ENCODE data around the gene AURKAIP1.

AURKAIP1 gene

DNA sequence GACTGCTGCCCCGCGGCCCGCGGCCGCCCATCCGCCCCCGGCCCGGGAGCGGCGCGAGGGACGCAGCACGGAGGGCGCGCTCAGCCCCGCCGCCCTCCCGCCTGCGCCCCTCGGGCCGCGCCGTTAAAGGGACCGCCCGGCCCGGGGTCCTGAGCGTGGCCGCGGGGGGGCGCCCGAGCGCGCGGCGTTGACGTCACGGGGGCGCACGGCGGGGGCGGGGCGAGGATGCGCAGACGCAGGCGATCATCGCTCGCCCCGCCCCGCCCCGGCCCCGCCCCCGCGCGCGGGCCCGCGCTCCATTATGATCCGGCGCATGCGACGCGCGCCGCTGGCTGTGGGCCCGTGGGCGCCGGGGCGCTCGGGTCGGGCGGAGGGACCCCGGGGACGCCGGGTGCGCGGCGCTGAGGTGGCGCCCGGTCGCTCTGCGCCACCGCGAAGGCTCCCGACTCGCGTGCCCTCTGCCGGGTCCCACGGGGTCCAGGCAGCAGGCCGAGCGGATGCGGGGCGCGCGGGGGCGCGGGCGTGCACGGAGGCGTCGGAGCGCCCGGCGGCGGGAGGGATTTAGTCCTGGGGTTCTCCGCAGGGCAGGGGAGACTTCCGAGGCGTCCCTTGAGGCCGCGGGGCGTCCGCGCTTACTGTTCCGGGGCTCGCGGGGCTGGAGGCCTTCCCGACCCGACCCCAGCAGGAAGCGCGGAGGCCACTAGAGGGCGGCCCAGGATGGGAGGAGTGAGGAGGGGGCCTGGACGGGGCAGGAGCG, 25.6 kb downstream of the AURKAIP1 start, which contains the start of gene DVL1:
DVL1 (minus strand) TSS at position 163 of the 757 bp plus-strand sequence. CDS start 353 bp downstream, outside the sequence.
- in situ Hi-C loops (cut with HindIII; ENCODE audit: low sequenced_read_pairs), result no loop called here

DNA sequence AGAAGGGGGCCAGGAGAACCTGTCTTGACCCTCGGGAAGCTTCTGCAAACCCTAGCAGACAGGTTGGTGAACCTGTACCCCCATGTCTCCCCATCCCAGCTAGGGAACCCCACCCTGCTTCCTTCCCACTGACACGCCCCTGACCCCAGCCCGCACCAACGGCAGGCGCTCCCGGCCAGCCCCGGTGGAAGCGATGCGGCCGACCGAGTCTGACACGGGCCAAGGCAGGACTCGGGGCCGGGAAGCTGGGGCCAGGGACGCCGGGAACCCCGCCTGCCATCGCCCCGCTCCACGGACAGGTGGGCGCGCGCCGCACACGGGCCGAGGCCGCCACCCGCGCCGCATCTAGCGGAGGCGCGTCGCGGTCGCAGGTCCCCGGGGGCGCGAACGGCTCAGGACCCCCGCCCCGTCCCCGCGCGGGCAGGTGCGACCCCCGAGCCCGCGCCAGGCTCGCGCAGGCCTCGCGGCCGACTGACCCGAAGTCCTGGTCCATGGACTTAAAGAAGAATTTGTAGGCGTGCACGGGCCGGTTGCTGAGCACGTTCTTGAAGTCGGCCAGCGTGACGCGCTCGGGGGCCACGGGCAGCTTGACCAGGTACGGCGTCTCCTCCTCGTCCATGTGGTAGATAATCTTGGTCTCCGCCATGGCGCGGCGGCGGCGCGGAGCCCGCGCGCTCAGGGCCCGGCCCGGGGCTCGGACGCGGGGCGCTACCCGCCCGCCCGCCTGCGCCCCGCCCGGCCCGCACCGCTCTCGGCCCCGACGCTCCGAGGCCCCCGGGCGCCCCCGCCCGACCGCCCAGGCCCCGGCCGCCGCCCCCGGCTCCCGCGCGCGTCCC, 26.4 kb downstream of the AURKAIP1 start:
- in situ Hi-C loops (cut with HindIII; ENCODE audit: low sequenced_read_pairs), result no loop called here

DNA sequence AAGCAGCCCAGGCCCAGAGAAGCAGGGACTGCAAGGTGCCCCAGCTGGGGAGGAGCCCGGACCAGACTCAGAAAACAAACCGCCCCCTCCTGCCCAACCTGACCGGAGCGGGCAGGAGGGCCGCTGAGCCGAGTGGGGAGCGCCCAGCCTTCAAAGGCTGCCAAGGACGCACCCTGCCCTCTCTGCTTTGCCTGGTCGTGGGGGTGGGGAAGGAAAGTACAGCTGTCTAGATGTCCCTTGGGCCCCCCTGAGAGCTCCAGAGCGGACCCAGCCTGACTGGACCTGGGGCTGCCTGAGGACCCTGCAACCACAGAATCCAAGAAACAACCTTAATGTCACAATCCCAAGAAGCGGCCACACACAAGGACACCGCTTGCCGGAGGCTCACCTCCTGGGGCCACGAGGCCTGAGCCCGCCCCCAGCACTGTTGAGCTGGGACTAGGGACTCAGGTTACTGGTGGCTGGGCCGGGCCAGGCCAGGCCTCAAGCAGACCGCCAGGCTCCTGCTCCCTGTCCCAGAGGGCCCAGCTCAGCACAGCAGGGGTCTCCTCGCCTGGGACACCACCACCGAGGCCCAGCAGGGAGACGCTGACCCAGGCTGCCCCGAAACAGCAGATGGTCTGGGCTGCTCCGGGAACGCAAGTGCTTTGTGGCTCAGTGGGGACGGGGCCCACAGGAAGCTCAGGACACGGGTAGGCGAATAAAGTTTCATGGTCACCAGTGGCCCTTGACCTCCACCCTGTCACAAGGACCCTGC, 27.2 kb downstream of the AURKAIP1 start:
- in situ Hi-C loops (cut with HindIII; ENCODE audit: low sequenced_read_pairs), result no loop called here

DNA sequence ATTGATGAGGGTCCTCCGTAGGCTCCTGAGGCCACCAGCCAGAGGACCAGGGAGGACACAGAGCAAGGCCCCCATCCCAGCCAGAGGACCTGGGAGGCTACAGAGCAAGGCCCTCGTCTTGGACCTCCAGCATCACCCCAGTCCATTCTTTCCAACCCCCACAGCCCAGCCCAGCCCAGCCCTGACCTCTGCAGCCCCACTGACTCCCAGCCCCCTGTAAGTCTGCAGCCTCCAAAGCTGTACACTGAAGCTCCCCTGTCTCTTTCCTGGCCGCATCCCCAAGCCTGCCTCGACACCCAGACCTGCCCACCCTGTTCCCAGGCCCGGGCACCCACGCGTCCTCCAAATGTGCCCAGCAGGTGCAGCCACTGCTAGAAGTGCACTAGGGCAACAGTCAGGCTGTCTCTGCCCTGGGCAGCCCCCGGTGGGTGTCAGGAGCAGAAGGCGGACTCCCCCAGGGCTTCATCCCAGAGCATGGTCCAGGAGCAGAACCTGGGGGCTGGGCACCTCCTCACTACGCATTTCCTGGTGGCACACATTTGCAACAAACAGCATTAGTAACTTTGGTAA, 27.9 kb downstream of the AURKAIP1 start:
- in situ Hi-C loops (cut with HindIII; ENCODE audit: low sequenced_read_pairs), result no loop called here

DNA sequence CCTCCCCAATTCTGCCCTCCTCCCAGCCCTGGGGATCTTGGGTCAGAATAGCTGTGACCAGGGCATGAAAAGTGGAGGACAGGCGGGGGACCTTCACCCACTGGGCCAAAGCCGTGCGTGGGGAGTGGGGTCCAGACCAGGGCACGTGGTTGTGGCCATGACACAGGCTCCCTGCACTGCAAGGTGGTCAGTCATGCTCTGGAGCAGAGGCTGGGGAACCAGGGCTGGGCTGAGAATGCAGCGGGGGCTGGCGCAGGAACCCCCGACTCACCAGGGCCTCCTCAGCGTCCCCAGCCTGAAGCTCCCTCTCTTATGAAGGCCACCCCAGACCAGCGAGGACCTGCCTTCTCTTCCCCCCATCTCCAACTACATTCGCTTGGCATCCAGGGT, 28.5 kb downstream of the AURKAIP1 start:
- in situ Hi-C loops (cut with HindIII; ENCODE audit: low sequenced_read_pairs), result no loop called here

DNA sequence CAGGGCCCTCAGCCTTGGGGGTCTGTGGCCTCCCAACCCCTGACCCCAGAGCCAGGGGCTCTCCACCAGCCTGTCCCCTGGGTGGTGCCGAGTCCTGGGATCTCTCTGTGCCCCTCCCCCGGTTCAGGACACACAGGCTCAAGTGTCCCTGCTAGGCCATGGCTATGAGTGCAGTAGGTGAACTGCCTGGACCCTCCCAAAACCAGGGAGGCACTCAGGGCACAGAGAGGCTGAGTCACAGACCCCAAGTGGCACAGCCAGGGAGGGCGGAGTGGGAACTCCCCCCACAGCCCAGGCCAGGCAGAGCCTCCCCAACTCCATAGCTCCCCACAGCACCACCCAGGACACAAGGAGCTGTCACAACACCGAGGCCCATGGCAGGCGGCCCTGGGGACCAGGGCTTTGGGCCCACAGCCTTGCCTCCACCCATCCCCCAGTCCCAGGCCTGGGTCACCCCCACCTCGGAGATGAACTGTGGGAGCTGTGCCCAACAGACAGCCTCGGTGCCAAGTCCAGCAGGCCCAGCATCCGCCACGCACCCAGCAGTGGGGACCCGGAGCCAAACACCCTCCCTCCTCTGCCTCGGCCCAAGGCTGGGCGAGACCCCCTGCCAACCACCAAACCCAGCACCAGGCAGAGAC, 29.0 kb downstream of the AURKAIP1 start:
- in situ Hi-C loops (cut with HindIII; ENCODE audit: low sequenced_read_pairs), result no loop called here

DNA sequence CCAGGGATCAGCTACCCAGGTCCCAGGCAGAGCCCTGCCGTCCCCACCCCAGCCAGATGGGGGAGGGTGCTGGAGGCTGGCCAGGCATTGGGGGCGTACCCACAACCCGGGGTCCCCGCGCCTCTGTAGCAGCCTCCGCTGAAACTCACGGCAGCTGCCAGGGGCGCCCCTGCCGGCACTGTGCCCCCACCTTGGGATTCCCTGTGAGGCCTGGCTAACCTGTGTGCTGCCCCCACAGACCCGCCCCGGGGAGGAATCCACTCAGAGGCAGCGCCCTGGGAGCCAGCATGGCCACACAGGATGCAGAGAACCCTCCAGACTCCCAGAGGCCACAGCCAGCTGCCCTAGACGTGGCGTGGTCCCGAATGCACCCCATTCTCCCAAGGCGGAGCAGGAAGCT, 29.6 kb downstream of the AURKAIP1 start:
- in situ Hi-C loops (cut with HindIII; ENCODE audit: low sequenced_read_pairs), result no loop called here

DNA sequence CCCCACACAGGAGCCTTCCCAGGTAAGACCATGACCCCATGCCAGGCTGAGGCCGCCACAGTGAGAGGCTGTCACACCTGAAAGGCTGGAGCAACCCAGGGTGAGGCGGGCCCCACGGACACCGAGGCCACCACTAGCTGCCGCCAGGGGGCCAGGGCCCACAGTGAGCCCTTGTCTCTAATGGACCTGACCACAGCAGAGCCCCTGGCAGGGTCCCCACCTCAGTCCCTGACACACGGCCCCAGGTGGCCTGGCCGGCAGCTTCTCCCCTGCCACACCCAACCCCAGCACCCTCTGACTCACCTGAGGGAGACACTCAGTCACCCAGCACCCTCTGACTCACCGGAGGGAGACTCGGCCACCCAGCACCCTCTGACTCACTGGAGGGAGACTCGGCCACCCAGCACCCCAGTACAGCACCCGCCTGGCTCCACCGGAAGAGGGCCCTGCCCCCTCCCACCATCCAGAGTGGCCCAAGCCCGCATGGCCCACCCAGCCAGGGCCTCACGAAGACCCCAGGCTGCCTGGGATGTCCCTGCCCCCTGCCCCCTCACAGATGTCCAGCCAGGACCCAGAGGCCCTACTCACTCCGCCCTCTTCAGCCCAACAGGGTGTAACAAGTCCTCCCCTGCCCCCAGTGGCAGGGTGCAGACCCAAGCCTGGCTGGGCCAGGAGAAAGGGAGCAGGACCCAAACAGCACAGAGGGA, 30.2 kb downstream of the AURKAIP1 start:
- in situ Hi-C loops (cut with HindIII; ENCODE audit: low sequenced_read_pairs), result no loop called here

DNA sequence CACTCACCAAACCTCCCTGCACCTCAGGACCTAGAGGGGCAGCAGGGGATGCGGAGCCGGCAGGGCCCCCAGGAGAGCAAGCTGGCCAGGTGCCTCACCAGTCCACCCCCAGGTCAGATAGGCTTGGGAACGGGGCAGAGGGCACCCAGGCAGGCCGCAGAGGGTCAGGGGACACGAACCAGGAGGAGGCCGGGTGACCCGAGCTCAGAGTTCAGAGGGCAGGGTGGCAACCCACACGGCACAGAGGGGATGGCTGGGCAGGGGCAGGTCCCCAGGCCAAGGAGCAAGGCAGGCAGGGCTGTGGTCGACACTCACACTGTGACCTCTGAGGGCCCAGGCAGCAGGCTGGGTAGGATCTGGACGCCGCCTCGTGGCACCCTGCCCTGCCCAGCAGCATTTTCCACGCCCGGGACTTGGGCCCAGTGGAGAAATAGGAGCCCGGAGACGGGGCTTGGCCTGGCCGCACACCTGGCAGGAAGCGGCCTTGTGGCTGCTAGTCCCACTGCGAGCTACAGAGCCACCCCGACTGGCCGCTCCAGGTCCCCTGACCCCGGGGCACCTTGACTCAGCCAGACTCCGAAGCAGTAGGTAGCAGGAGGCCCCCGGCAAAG, 31.1 kb downstream of the AURKAIP1 start:
- in situ Hi-C loops (cut with HindIII; ENCODE audit: low sequenced_read_pairs), result no loop called here

DNA sequence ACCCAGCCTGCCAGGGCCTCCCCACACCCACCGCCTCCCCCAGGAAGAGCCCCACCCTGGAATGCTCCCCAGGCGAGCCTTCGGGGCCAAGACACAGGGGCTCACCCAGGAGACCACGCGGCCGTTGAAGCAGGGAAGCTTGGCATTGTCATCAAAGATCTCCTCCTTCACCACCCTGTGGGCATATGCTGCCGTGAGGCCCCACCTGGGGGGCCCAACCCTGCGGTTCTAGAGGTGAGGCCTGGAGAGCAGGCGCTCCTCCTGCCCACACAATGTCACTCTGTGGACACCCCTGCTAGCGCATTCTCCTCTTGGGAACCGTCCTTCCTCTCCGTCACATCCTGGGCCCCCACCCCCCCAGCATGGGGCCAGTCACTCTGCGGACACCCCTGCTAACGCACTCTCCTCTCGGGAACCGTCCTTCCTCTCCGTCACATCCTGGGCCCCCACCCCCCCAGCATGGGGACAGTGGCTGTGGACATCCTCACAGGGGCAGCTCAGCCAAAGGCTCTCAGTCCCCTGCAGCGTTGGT, 32.4 kb downstream of the AURKAIP1 start:
- in situ Hi-C loops (cut with HindIII; ENCODE audit: low sequenced_read_pairs), result no loop called here

DNA sequence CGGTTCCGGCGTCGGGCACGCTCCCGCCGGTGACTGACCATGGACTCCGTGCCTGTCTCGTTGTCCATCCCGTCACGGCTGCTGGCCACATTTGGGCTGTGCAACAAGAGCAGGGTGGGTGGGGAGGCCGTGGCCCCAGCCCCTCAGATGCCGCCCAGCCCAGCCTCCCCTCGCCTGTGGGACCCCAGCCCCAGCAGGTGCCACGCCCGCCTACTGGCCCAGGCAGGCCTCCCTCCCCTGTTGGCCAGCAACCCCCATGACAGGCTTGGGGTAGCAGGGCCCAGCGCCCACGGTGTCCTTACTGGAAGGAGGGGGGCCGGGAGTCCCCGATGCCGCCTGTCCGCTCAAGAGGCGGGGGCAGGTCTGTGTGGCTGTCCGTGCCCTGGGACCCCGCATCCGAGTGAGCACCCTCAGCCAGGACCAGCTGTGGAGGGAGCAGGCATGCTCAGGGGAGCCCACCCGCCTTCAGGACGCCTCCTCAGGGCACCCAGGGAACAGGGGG, 32.9 kb downstream of the AURKAIP1 start:
- in situ Hi-C loops (cut with HindIII; ENCODE audit: low sequenced_read_pairs), result no loop called here

DNA sequence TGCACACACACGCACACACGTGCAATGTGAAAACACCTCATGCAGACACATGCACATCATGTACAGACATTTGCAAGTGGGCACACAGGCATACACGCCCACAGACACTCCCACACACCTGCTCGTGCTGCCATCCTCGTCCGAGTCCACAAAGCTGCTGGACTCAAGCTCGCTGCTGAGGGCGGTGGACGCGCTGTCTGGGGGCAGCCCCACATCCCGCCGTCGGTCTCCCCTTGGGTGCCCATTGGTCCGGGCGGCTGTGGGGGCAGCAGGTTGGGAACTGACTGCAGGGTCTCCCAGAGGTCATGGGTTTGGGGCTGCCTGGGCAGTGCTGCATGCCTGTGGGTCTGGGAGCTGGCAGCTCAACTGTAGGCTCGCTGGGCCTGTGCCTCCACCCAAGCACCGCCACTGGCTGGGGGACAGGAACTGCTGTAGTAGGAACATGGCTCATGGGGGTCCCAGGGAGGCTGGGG, 33.4 kb downstream of the AURKAIP1 start:
- in situ Hi-C loops (cut with HindIII; ENCODE audit: low sequenced_read_pairs), result no loop called here

DNA sequence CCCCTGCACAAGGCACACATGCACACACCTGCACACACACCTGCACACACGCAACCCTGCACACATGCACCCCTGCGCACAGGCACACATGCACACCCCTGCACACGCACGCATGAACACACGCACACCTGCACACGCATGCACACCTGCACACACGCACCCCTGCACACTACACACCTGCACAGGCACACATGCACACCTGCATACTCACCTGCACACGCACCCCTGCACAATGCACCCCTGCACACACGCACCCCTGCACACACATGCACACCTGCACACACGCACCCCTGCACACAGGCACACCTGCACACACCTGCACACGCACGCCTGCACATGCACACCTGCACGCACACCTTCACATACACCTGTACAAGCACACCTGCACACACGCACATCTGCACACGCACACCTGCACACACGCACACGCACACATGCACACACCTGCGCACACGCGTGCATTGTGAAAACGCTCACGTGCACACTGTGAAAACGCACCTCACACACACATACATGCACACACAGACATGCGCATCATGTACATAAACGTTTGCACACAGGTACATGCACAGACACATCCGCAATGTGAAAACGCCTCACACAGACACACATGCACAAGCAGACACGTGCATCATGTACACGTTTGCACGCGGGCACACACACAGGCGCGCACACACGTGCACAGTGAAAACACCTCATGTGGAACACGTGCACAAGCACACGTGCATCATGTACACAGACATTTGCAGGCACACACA, 34.0 kb downstream of the AURKAIP1 start:
- in situ Hi-C loops (cut with HindIII; ENCODE audit: low sequenced_read_pairs), result no loop called here

DNA sequence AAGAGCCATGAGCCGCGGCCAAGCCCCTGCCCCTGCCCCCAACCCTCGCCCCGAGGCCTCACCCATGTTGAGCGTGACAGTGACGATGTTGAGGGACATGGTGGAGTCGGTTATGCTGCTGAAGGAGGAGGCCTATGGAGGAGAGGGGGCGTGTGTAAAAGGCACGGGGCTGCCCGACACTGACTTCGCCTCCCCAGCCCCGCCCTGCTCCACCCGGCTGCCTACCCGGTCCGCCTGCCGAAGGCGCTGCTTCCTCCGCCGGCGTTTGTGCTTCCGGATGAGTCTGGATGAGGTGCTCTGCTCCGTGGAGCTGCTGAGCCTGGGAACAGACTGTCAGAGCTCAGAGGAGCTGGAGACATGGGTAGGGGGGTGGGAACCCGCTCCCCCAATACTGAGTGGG, 34.8 kb downstream of the AURKAIP1 start:
- in situ Hi-C loops (cut with HindIII; ENCODE audit: low sequenced_read_pairs), result no loop called here

DNA sequence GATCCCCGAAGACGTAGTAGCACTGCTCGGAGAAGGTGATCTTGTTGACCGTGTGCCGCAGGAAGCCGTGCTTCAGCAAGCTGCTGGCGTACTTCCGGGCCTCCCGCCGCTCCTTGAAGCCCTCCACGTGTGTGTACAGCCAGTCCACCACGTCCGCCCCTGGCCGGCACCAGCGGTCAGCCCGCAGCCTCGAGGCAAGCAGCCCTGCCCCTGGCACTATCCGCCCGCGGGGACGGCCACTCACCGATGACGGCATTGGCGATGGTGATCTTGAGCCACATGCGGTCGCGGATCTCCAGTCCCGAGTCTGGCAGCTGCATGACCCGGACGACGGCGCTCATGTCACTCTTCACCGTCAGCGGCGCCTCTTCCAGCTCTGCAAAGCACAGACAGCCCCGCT, 36.7 kb downstream of the AURKAIP1 start:
- in situ Hi-C loops (cut with HindIII; ENCODE audit: low sequenced_read_pairs), result no loop called here

DNA sequence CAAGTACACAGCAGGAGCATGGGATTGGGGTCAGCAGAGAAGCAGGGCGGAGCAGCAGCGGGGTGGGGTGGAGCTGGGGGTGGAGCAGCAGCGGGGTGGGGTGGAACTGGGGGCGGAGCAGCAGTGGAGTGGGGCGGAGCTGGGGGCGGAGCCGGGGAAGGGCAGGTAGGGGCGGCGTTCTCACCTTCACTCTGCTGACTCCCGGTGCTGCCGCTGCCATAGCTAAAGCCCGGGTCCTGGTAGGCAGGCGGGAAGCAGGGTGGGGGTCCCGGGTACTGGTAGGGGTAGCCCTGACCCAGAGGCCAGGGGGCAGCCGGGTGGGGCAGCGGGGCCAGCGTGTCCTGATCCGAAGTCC, 37.2 kb downstream of the AURKAIP1 start:
- in situ Hi-C loops (cut with HindIII; ENCODE audit: low sequenced_read_pairs), result no loop called here

DNA sequence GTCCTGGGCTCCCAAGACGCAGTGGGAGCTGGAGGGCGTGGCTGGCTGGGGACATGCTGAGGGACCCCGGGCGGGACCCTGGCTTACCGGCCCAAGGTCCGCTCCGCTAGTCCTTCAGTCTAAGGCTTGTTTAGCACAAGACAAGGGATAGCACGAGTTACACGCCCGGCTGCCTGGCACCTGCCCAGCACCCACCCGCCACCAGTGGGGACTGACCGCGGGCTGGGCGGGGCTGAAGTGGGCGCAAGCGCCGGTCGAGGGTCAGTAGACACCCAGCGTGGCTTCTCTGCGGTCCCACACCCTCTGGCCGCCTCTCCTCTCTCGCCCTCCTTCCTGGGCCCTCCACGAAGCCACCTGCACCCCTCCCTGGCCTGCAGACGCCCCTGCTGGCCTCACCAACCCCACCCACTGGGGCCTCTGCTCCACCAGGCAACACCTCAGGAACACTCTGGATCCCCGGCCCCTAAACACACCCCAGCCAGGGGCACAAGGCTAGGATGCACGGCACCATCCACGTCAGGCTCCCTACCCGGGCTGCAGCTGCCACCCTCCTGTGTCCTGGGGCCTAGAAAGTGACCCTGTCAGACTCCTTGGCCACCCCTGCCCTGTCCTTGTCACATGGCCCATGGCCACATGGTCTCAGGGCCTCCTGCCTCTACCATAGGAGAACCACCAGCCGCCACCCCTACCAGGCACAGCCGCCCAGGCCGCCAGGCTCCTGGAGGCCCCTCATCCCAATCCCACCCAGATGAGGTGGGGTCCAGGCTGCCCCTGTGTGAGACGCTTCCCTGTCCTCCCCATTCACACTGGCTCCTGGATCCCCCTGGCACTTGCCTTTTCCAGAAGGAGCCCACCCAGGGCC, 37.8 kb downstream of the AURKAIP1 start:
- in situ Hi-C loops (cut with HindIII; ENCODE audit: low sequenced_read_pairs), result no loop called here

Measured in endothelial cell of hepatic sinusoid (primary cell).